Stomach smooth muscle (tissue), 2 donors: ENCODE measurements around the gene FCGR3B.
"Not testable (repeated sequence)": the region's sequence is repeated elsewhere in the genome, so short reads cannot be mapped to it uniquely, and the experiment has no call there.

Source experiments
- H3K27ac ChIP-seq: one replicate; pipeline ENCODE4 v1.7.0; 2013; ENCODE audit warnings: mild to moderate bottlenecking, low read length, inconsistent platforms
- H3K27me3 ChIP-seq, 2 donors: one replicate each; pipeline ENCODE4 v1.7.0; 2013; ENCODE audit warnings: low read length in 2 of 2; ENCODE audit not compliant: insufficient read depth in 2 of 2, control insufficient read depth in 1 of 2
- H3K36me3 ChIP-seq, 2 donors: one replicate each; pipeline ENCODE4 v1.7.0; 2013; ENCODE audit warnings: low read length in 2 of 2; ENCODE audit not compliant: control insufficient read depth in 2 of 2, insufficient read depth in 2 of 2
- H3K4me1 ChIP-seq: one replicate; pipeline ENCODE4 v1.7.0; 2013; ENCODE audit warnings: low read length; ENCODE audit not compliant: control insufficient read depth, insufficient read depth
- H3K4me3 ChIP-seq, 2 donors: one replicate each; pipeline ENCODE4 v1.7.0; 2013; ENCODE audit warnings: low read length in 2 of 2
- H3K9ac ChIP-seq, 2 donors: one replicate each; pipeline ENCODE4 v1.7.0; 2013; ENCODE audit warnings: low read length in 2 of 2, mild to moderate bottlenecking in 1 of 2
- H3K9me3 ChIP-seq, 2 donors: one replicate each; pipeline ENCODE4 v1.7.0; 2013; ENCODE audit warnings: low read length in 2 of 2; ENCODE audit not compliant: control insufficient read depth in 2 of 2
- donor health status: healthy.
- donor health status: Pancreatic carcinoma.

The FCGR3B gene

GRCh38 chr1:161662684-161663339 is 31.8 kb upstream of the FCGR3B start, which contains the start of gene FCGR2B:
Gene FCGR2B (plus strand): TSS chr1:161663143. CDS start chr1:161663242, 99 bp downstream.
- not testable (repeated sequence) for H3K27me3 ChIP-seq, H3K4me1 ChIP-seq, H3K4me3 ChIP-seq, H3K9ac ChIP-seq, H3K9me3 ChIP-seq, H3K36me3 ChIP-seq, H3K27ac ChIP-seq

GRCh38 chr1:161661660-161662311 is 30.8 kb upstream of the FCGR3B start:
- not testable (repeated sequence) for H3K27me3 ChIP-seq, H3K4me1 ChIP-seq, H3K4me3 ChIP-seq, H3K9me3 ChIP-seq, H3K9ac ChIP-seq, H3K27ac ChIP-seq, H3K36me3 ChIP-seq

- H3K27me3 ChIP-seq, H3K27ac ChIP-seq, H3K4me1 ChIP-seq, H3K9ac ChIP-seq, H3K4me3 ChIP-seq, H3K36me3 ChIP-seq, H3K9me3 ChIP-seq: not testable (repeated sequence)
Measured at GRCh38 chr1:161658524-161658923, 27.5 kb upstream of the FCGR3B start.

GRCh38 chr1:161653971-161654370 is 23.0 kb upstream of the FCGR3B start:
- H3K27ac ChIP-seq, H3K27me3 ChIP-seq, H3K9ac ChIP-seq, H3K36me3 ChIP-seq, H3K4me3 ChIP-seq, H3K9me3 ChIP-seq, H3K4me1 ChIP-seq: not testable (repeated sequence)

GRCh38 chr1:161653541-161653940 is 22.6 kb upstream of the FCGR3B start:
- H3K4me3 ChIP-seq, H3K27me3 ChIP-seq, H3K9me3 ChIP-seq, H3K27ac ChIP-seq, H3K36me3 ChIP-seq, H3K4me1 ChIP-seq, H3K9ac ChIP-seq: not testable (repeated sequence)

- H3K27me3 ChIP-seq, H3K9ac ChIP-seq, H3K36me3 ChIP-seq, H3K9me3 ChIP-seq, H3K4me3 ChIP-seq, H3K4me1 ChIP-seq, H3K27ac ChIP-seq: not testable (repeated sequence)
Measured at GRCh38 chr1:161647507-161648360, 16.8 kb upstream of the FCGR3B start.

- H3K27me3 ChIP-seq, H3K4me3 ChIP-seq, H3K4me1 ChIP-seq, H3K27ac ChIP-seq, H3K9me3 ChIP-seq, H3K9ac ChIP-seq, H3K36me3 ChIP-seq: not testable (repeated sequence)
Measured at GRCh38 chr1:161644855-161645254, 13.9 kb upstream of the FCGR3B start.

GRCh38 chr1:161643481-161644208 is 12.7 kb upstream of the FCGR3B start:
- not testable (repeated sequence) for H3K36me3 ChIP-seq, H3K9me3 ChIP-seq, H3K27me3 ChIP-seq, H3K4me3 ChIP-seq, H3K4me1 ChIP-seq, H3K27ac ChIP-seq, H3K9ac ChIP-seq

GRCh38 chr1:161642697-161643096 is 11.7 kb upstream of the FCGR3B start:
- not testable (repeated sequence) for H3K9me3 ChIP-seq

GRCh38 chr1:161639203-161639602 is 8.2 kb upstream of the FCGR3B start:
- H3K36me3 ChIP-seq, H3K9me3 ChIP-seq, H3K9ac ChIP-seq, H3K27ac ChIP-seq, H3K4me1 ChIP-seq, H3K27me3 ChIP-seq, H3K4me3 ChIP-seq: not testable (repeated sequence)

More at GRCh38 chr1:161642697-161643096, 11.7 kb upstream of the FCGR3B start:
- H3K27me3 ChIP-seq, H3K4me1 ChIP-seq, H3K36me3 ChIP-seq, H3K9ac ChIP-seq, H3K27ac ChIP-seq, H3K4me3 ChIP-seq: not testable (repeated sequence)
